ENCODE data around the gene GP1BB.

GP1BB gene

DNA sequence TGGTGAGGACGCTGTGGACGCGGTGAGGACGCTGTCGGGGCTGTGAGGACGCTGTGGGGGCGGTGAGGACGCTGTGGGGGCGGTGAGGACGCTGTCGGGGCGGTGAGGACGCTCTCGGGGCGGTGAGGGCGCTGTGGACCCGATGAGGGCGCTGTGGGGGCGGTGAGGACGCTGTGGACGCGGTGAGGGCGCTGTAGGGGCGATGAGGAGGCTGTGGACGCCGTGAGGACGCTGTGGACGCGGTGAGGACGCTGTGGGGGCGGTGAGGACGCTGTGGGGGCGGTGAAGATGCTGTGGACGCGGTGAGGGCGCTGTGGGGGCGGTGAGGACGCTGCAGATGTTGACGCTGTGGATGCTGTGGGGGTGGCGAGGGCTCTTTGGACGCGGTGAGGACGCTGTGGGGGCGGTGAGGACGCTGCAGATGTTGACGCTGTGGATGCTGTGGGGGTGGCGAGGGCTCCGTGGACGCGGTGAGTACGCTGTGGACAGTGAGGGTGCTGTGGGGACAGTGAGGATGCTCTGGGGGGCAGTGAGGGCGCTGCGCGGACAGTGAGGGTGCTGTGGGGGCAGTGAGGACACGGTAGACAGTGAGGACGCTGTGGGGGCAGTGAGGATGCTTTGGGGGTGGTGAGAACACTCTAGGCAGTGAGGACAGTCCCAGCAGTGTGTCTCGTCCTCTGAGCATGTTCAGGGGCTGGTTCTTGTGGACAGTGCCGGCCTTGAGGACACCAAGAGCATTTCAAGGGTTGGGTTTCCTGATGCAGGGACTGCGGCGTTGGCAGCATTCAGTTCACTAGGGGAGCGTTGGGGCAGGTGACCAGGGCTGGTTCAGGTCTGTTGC, 4.2 kb downstream of the GP1BB start:
- no peak for TF ChIP-seq CTCF (conservative IDR thresholded peaks at IDR 0.05)
- H3K27ac ChIP-seq = no peak overlapping the region

DNA sequence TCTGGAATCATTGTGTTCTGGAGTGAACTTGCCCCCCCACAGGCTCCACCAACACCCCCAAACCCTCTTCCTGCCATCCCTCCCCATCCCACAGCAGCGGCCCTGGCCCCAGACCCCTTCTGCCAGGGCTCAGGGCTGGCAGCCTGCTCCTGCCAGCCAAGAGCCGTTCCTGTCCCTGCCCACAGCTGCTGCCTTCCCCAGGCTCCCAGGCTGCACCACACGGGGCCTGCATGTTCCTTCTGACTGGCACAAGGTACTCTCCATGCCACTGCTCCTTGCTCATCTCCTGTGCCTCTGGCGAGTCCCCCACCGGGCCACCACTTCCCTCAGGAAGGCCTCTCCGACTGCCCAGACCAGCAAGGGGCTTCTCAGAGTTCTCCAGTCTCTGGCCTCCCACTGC, 4.9 kb downstream of the GP1BB start:
- no peak overlapping the region for H3K27ac ChIP-seq
- no peak for TF ChIP-seq CTCF (conservative IDR thresholded peaks at IDR 0.05)

DNA sequence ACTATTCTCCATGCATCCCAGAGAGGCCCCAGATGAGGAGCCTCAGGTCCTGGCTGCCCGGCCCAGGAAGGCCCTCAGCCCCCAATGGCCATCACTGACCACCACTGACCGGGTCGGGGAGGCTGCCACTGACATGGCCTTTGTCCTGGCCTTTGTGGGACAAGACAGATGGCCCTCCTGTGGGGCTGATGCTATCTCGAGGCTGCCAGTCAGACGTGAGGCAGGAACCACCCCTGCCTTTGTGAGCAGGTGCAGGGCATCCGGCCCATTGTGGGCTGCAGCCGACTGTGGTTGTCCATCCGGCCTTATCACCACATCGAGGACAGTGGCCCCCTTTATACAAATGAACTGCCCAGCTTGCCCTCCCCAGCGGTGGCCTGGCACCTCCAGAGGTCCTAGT, 5.5 kb downstream of the GP1BB start:
- H3K27ac ChIP-seq = no peak overlapping the region
- no peak for TF ChIP-seq CTCF (conservative IDR thresholded peaks at IDR 0.05)

- no peak overlapping the region for H3K27ac ChIP-seq
- TF ChIP-seq CTCF (conservative IDR thresholded peaks at IDR 0.05) = no peak
Observed at GRCh38 chr22:19729507-19729906, 6.2 kb downstream of the GP1BB start.

DNA sequence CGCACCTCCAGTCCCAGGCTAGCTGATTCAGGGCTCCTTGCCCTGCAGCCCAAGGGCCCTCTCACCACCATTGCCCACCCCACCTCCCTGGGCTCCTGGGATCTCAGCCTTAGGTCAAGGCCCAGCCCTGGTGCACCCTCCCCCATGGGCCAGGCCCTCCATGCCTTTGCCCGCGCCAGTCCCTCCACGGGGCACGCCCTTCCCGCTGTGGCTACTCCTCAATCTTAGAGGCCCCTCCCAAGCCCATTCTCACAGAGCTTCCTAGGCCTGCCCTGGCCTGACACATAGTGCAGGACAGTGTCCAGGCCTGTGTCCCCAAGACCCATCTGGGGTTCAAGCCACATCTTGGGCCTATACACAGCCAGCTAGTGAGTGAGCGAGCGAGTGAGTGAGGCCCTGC, 6.9 kb downstream of the GP1BB start:
- H3K27ac ChIP-seq = peak overlapping the region; percentile 57; the same call in 1 of the 2 replicates
- TF ChIP-seq CTCF (conservative IDR thresholded peaks at IDR 0.05) = 0 out of 2 replicates have a peak, but pooled peaks have one; percentile 6

GRCh38 chr22:19730655-19731360, 7.5 kb downstream of the GP1BB start:
- TF ChIP-seq CTCF (conservative IDR thresholded peaks at IDR 0.05) = peak; percentile 97
- peak overlapping the region; percentile 57; the same call in 1 of the 2 replicates for H3K27ac ChIP-seq

DNA sequence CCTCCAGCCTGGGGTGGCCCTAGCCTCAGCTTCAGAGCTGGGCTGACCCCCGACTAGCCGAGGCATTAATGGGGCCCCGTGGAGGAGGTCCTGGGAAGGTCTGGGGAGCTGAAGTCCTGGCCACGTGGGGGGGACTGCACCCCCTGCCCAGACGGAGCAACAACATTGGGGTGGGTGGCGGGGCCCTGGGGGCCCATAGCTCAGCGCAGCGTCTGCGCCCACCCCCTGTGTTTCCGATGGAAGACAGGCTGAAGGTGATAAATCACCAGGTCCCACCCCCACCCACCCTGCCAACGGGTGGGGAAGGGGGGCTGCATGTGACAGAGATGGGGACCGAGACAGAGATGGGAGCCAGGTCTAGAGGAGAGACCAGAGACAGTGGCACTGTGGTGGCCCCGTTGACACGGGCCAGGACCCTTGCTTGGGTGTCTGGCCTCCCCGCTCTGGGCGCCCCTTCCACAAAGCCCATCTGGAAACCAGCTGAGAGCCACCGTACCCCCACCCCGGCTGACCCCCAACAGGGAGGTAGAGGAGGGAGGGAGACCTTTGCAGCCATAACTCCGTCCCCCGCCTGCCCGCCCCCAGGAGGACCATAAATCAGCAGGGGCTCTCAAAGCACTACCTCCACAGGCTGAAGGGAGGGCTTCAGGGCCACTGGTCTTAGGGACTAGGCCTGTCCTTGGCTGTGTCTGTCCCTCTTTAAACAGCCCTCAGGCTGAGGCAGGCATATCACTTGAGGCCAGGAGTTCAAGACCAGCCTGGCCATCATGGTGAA, 8.2 kb downstream of the GP1BB start:
- TF ChIP-seq CTCF (conservative IDR thresholded peaks at IDR 0.05) = no peak

More for the DNA sequence above, 8.2 kb downstream of the GP1BB start:
- H3K27ac ChIP-seq = peak overlapping the region; percentile 57; the same call in 1 of the 2 replicates
